Fibroblast of upper back skin (primary cell): Measurements from ENCODE around the gene TVP23C.

Source experiments
- DNase-seq: peaks from one replicate; pipeline ENCODE4 v3.0.0-alpha.2; 2013

The TVP23C gene

GRCh38 chr17:15494821-15495220, 68.5 kb downstream of the TVP23C start:
- no peak for DNase-seq

GRCh38 chr17:15493693-15494035, 69.6 kb downstream of the TVP23C start:
- DNase-seq = no peak

- no peak for DNase-seq
These were observed 70.2 kb downstream of the TVP23C start for GRCh38 chr17:15492791-15493692.

GRCh38 chr17:15492186-15492585, 71.1 kb downstream of the TVP23C start:
- DNase-seq = no peak

GRCh38 chr17:15490634-15491261, 72.5 kb downstream of the TVP23C start:
- peak; percentile 59 for DNase-seq

GRCh38 chr17:15488557-15488956, 74.7 kb downstream of the TVP23C start:
- DNase-seq = no peak

- no peak for DNase-seq
These were observed 78.2 kb downstream of the TVP23C start for GRCh38 chr17:15485045-15485444.

- DNase-seq = no peak
These were observed 79.9 kb downstream of the TVP23C start for GRCh38 chr17:15483431-15483830.

GRCh38 chr17:15482476-15482875, 80.8 kb downstream of the TVP23C start:
- no peak for DNase-seq

- DNase-seq = no peak
These were observed 81.8 kb downstream of the TVP23C start for GRCh38 chr17:15481481-15481880.

- DNase-seq = no peak
These were observed 83.1 kb downstream of the TVP23C start for GRCh38 chr17:15480204-15480603.

GRCh38 chr17:15479703-15480102, 83.6 kb downstream of the TVP23C start:
- peak; percentile 73 for DNase-seq

- DNase-seq = no peak
These were observed 84.4 kb downstream of the TVP23C start for GRCh38 chr17:15478845-15479244.

- peak; percentile 66 for DNase-seq
These were observed 87.5 kb downstream of the TVP23C start for GRCh38 chr17:15475631-15476354.

- DNase-seq = no peak
These were observed 90.4 kb downstream of the TVP23C start for GRCh38 chr17:15472891-15473290.

- no peak for DNase-seq
These were observed 92.7 kb downstream of the TVP23C start for GRCh38 chr17:15470536-15470935.

- DNase-seq = peak; percentile 66
These were observed 94.0 kb downstream of the TVP23C start for GRCh38 chr17:15469260-15469659.

GRCh38 chr17:15468126-15468525, 95.2 kb downstream of the TVP23C start:
- DNase-seq = no peak

GRCh38 chr17:15467592-15467991, 95.7 kb downstream of the TVP23C start, which contains the start of gene CDRT4:
Gene CDRT4 (minus strand): TSS chr17:15467621. CDS start chr17:15440238, 27,383 bp downstream.
- DNase-seq = no peak

GRCh38 chr17:15466131-15466530, 97.2 kb downstream of the TVP23C start:
- no peak for DNase-seq

GRCh38 chr17:15465045-15465701, 98.1 kb downstream of the TVP23C start:
- DNase-seq = no peak

- DNase-seq = no peak
These were observed 98.9 kb downstream of the TVP23C start for GRCh38 chr17:15464231-15464985.
